ENCODE results near the gene KRCC1. TPM values are rescaled to one million over a fixed set of nuclear protein-coding genes. Genes with fewer than 3 reads are reported as not detected.

KRCC1 gene
- total and polyA plus RNA-seq, 2 experiments from 2014 or later = 10.3 to 12.5 TPM

DNA sequence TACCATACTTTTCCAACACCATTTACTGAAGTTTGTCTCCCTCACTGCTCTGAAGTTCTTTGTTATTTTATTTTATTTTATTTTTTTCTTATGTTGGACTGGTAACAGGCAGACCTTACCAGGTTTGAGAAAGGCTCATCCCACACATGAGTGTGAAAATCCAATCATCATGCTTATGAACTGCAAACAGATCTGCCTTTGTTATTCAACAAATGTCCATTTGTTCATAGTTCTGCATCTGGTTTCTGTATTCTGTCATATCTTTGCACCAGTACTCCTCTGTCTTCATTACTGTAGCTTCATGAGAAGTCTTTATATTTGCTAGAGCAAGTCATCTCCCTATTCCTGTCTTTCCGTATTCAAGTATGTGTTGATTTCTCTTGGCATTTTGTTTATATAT lies 44.6 kb downstream of the KRCC1 start:
- TF ChIP-seq, protein P1, sequence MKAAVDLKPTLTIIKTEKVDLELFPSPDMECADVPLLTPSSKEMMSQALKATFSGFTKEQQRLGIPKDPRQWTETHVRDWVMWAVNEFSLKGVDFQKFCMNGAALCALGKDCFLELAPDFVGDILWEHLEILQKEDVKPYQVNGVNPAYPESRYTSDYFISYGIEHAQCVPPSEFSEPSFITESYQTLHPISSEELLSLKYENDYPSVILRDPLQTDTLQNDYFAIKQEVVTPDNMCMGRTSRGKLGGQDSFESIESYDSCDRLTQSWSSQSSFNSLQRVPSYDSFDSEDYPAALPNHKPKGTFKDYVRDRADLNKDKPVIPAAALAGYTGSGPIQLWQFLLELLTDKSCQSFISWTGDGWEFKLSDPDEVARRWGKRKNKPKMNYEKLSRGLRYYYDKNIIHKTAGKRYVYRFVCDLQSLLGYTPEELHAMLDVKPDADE (IDR thresholded peaks at IDR 0.05) = no peak
- no peak for TF ChIP-seq CTCF (conservative IDR thresholded peaks at IDR 0.05; ENCODE audit: low read depth in 2 of 2)
- no peak for TF ChIP-seq EZH2 (IDR thresholded peaks at IDR 0.05; ENCODE audit: low read depth, unreplicated experiment)
- no peak for TF ChIP-seq POLR2AphosphoS5 (IDR thresholded peaks at IDR 0.05; ENCODE audit: low read depth)
- TF ChIP-seq ZNF331 (CRISPR knock-in tag; IDR thresholded peaks at IDR 0.05; ENCODE audit: low read depth) = no peak
- TF ChIP-seq, protein P2, sequence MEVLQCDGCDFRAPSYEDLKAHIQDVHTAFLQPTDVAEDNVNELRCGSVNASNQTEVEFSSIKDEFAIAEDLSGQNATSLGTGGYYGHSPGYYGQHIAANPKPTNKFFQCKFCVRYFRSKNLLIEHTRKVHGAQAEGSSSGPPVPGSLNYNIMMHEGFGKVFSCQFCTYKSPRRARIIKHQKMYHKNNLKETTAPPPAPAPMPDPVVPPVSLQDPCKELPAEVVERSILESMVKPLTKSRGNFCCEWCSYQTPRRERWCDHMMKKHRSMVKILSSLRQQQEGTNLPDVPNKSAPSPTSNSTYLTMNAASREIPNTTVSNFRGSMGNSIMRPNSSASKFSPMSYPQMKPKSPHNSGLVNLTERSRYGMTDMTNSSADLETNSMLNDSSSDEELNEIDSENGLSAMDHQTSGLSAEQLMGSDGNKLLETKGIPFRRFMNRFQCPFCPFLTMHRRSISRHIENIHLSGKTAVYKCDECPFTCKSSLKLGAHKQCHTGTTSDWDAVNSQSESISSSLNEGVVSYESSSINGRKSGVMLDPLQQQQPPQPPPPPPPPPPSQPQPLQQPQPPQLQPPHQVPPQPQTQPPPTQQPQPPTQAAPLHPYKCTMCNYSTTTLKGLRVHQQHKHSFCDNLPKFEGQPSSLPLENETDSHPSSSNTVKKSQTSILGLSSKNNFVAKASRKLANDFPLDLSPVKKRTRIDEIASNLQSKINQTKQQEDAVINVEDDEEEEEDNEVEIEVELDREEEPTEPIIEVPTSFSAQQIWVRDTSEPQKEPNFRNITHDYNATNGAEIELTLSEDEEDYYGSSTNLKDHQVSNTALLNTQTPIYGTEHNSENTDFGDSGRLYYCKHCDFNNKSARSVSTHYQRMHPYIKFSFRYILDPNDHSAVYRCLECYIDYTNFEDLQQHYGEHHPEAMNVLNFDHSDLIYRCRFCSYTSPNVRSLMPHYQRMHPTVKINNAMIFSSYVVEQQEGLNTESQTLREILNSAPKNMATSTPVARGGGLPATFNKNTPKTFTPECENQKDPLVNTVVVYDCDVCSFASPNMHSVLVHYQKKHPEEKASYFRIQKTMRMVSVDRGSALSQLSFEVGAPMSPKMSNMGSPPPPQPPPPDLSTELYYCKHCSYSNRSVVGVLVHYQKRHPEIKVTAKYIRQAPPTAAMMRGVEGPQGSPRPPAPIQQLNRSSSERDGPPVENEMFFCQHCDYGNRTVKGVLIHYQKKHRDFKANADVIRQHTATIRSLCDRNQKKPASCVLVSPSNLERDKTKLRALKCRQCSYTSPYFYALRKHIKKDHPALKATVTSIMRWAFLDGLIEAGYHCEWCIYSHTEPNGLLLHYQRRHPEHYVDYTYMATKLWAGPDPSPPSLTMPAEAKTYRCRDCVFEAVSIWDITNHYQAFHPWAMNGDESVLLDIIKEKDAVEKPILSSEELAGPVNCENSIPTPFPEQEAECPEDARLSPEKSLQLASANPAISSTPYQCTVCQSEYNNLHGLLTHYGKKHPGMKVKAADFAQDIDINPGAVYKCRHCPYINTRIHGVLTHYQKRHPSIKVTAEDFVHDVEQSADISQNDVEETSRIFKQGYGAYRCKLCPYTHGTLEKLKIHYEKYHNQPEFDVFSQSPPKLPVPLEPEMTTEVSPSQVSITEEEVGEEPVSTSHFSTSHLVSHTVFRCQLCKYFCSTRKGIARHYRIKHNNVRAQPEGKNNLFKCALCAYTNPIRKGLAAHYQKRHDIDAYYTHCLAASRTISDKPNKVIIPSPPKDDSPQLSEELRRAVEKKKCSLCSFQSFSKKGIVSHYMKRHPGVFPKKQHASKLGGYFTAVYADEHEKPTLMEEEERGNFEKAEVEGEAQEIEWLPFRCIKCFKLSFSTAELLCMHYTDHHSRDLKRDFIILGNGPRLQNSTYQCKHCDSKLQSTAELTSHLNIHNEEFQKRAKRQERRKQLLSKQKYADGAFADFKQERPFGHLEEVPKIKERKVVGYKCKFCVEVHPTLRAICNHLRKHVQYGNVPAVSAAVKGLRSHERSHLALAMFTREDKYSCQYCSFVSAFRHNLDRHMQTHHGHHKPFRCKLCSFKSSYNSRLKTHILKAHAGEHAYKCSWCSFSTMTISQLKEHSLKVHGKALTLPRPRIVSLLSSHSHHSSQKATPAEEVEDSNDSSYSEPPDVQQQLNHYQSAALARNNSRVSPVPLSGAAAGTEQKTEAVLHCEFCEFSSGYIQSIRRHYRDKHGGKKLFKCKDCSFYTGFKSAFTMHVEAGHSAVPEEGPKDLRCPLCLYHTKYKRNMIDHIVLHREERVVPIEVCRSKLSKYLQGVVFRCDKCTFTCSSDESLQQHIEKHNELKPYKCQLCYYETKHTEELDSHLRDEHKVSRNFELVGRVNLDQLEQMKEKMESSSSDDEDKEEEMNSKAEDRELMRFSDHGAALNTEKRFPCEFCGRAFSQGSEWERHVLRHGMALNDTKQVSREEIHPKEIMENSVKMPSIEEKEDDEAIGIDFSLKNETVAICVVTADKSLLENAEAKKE (CRISPR knock-in tag; IDR thresholded peaks at IDR 0.05) = no peak
- TF ChIP-seq EZH2phosphoT487 (IDR thresholded peaks at IDR 0.05; ENCODE audit: unreplicated experiment) = no peak
- TF ChIP-seq REST (IDR thresholded peaks at IDR 0.05; ENCODE audit: unreplicated experiment) = no peak
- TF ChIP-seq NANOG (IDR thresholded peaks at IDR 0.05; ENCODE audit: borderline replicate concordance) = no peak
- TF ChIP-seq CREB1 (CRISPR knock-in tag; IDR thresholded peaks at IDR 0.05; ENCODE audit: low read depth) = no peak
- no peak for TF ChIP-seq ZNF114 (CRISPR knock-in tag; IDR thresholded peaks at IDR 0.05)
- TF ChIP-seq JUNB (IDR thresholded peaks at IDR 0.05; ENCODE audit: unreplicated experiment) = no peak
- TF ChIP-seq STAT1 (IDR thresholded peaks at IDR 0.05; ENCODE audit: unreplicated experiment) = no peak
- Histone ChIP-seq H3K9me2 (ENCODE audit: insufficient read depth) (peaks cover 5% of the 10 kb centered on the region; the same call in 1 of the 2 replicates), H3K4me3 (no peak overlapping the region), H2AFZ (no peak overlapping the region), H3K4me1 (ENCODE audit: insufficient read depth) (peaks cover 8% of the 10 kb centered on the region; the same call in 1 of the 2 replicates), H3K79me2 (replicated peaks; ENCODE audit: insufficient read depth) (no peaks in the 10 kb centered on the region), H3K36me3 (ENCODE audit: insufficient read depth) (no peaks in the 10 kb centered on the region), H3F3A (replicated peaks; ENCODE audit: low read depth) (no peaks in the 10 kb centered on the region), H4K20me1 (replicated peaks; ENCODE audit: insufficient read depth) (no peaks in the 10 kb centered on the region), H3K27me3 (ENCODE audit: insufficient read depth) (no peaks in the 10 kb centered on the region), H3K27ac (ENCODE audit: low read depth) (no peak overlapping the region), H3K4me2 (no peak overlapping the region)
- H3K4me3 Mint-ChIP-seq = no peak overlapping the region
- no peaks in the 10 kb centered on the region for H3K9me3 Mint-ChIP-seq
- H3K36me3 Mint-ChIP-seq (ENCODE audit: low read depth) = no peaks in the 10 kb centered on the region
- ATAC-seq (no peak), DNase-seq (ENCODE audit: low spot score) (no peak)
- H3K4me1 Mint-ChIP-seq = peaks cover 12% of the 10 kb centered on the region
- H3K27ac Mint-ChIP-seq = no peak overlapping the region
- peaks cover 8% of the 10 kb centered on the region for H3K27me3 Mint-ChIP-seq (ENCODE audit: insufficient read depth, low read depth, poor library complexity)

All from GM23338 (cell line).